Subcutaneous abdominal adipose tissue (tissue), 5 donors: ENCODE data around the gene UGT1A9.
"Not testable (repeated sequence)": the region's sequence is repeated elsewhere in the genome, so short reads cannot be mapped to it uniquely, and the experiment has no call there.

Experiments used
- H3K27ac ChIP-seq: one replicate; pipeline ENCODE4 v1.7.0; 2013; ENCODE audit warnings: low read depth, mild to moderate bottlenecking, inconsistent platforms, low read length, moderate library complexity
- H3K27me3 ChIP-seq, 5 donors: one replicate each; pipeline ENCODE4 v1.7.0; 2013; ENCODE audit warnings: low read length in 5 of 5, inconsistent platforms in 1 of 5; ENCODE audit not compliant: control insufficient read depth in 5 of 5, insufficient read depth in 4 of 5
- H3K36me3 ChIP-seq, 5 donors: one replicate each; pipeline ENCODE4 v1.7.0; 2013; ENCODE audit warnings: low read length in 5 of 5; ENCODE audit not compliant: control insufficient read depth in 5 of 5, insufficient read depth in 5 of 5
- H3K4me1 ChIP-seq, 5 donors: one replicate each; pipeline ENCODE4 v1.7.0; 2013; ENCODE audit warnings: low read length in 5 of 5, mild to moderate bottlenecking in 3 of 5, moderate library complexity in 1 of 5; ENCODE audit not compliant: control insufficient read depth in 5 of 5, insufficient read depth in 5 of 5
- H3K4me3 ChIP-seq, 5 donors: one replicate each; pipeline ENCODE4 v1.7.0; 2013; ENCODE audit warnings: low read length in 5 of 5, low read depth in 1 of 5
- H3K9ac ChIP-seq, 5 donors: one replicate each; pipeline ENCODE4 v1.7.0; 2013; ENCODE audit warnings: low read length in 5 of 5, mild to moderate bottlenecking in 4 of 5, moderate library complexity in 3 of 5
- H3K9me3 ChIP-seq, 5 donors: one replicate each; pipeline ENCODE4 v1.7.0; 2013; ENCODE audit warnings: low read length in 5 of 5; ENCODE audit not compliant: control insufficient read depth in 5 of 5
- donor health status: healthy.
- donor health status: healthy.
- donor health status: healthy.
- donor health status: healthy.
- donor health status: healthy.

UGT1A9 gene

DNA sequence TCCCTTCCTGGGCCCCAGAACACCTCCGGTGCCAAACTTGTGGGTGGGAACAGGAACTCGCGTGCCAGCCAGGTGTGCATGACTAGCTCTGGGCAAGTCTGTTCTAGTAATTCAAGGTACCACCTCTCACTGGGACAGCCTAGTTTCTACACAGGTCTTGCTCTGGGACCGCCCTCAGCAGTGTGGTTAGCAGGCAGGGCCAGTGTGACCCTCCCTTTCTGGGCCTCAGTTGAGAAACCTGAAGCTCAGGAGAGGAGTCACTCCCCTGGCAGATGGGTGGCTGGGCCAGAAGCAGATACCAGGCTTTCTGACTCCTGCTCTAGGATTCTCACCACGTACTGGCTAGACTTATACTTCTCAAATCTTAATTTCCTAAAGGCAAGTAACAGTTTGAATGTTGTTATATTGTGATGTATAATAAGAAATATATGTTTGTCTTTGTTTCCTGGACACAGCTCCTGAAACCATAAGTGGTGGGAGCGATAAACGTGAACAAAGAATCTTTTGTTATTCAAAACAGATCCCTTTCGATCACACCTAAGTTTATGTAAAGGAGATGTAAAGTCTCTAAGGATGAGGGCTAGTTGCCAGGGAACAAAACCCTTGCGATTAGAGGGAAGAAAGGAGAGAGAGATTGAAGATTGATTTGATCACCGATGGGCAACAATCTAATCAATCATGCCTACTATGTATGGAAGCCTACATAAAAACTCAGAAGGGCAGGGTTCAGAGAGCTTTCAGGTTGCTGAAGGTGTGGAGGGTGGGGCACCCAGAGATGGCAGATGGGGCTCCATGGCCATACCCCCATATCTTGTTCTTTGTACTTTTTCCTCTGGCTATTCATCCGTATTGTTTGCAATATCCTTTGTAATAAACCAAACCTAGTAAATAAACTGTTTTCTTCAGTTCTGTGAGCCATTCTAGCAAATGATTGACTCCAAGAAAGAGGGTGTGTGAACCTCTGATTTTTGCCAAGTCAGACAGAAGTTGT, 20.0 kb downstream of the UGT1A9 start:
- Histone ChIP-seq H3K9ac (no peak overlapping the region), H3K27ac (no peak overlapping the region), H3K36me3 (no peaks in the 10 kb centered on the region), H3K4me3 (no peak overlapping the region), H3K27me3 (no peaks in the 10 kb centered on the region), H3K4me1 (no peaks in the 10 kb centered on the region), H3K9me3 (no peaks in the 10 kb centered on the region)

DNA sequence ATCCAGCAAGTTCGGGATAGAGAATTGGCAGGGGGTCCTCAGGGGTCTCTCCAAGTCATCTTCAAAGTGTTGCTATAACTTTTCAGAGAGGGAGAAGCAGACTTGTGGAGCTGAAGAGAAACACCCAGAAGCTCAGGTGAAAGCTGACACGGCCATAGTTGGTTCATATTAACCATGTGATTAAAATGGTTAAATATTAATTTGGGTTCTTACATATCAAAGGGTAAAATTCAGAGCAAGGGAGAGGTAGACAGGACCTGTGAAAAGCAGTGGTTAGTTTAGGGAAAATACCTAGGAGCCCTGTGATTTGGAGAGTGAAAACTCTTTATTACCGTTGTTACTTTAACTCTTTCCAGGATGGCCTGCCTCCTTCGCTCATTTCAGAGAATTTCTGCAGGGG, 20.9 kb downstream of the UGT1A9 start, which contains the start of gene UGT1A6:
Gene UGT1A6 (plus strand): TSS at position 243 of the 400 bp plus-strand sequence. CDS start 115 bp downstream, at position 358.
- Histone ChIP-seq H3K27ac (no peak within 1 kb of the TSS), H3K9me3 (no peaks in the 10 kb centered on the region), H3K4me3 (no peak within 1 kb of the TSS), H3K9ac (no peak within 1 kb of the TSS), H3K4me1 (no peaks in the 10 kb centered on the region), H3K36me3 (no peaks in the 10 kb centered on the region), H3K27me3 (no peaks in the 10 kb centered on the region)

DNA sequence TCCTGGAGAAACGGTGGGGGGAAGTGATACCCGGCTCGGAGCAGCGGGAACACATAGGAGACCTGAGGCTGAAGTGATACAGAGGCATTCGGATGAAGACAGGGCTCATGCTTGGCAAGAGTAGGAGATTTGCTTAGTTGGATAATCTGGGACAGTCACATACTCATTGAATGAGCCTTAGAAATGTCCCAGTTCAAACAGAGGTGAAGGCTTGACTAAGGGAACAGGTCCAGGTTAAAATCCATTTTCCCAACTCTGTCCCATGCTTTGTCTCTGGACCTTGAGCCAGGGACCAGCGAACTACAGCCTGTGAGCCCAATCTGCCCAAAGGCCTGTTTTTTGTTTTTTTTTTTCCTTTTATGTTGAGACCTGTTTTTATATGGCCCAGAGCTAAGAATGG, 22.3 kb downstream of the UGT1A9 start:
- no peaks in the 10 kb centered on the region for H3K9me3 ChIP-seq
- no peaks in the 10 kb centered on the region for H3K27me3 ChIP-seq
- no peaks in the 10 kb centered on the region for H3K36me3 ChIP-seq
- no peaks in the 10 kb centered on the region for H3K4me1 ChIP-seq
- no peak overlapping the region for H3K9ac ChIP-seq
- no peak overlapping the region for H3K27ac ChIP-seq
- H3K4me3 ChIP-seq, result no peak overlapping the region

DNA sequence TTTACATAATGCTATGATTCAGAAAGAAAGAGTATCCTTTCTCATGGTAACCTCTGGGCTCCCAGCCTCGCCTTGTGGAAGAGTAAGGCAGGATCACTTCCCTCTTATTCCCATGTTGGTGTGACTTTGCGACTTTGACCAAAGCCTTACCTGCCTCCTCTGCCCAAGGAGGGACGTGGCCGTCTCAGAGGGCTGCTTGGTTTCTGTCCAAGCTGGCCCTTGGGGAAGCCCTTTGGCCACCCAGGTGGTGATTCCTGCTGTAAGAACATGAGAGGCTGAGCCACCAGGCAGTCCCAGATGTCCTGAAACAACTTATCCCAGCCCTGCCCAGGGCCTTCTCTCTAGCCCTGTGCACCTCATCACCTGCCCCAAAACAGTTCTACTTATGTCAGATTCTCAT, 27.0 kb downstream of the UGT1A9 start:
- Histone ChIP-seq H3K27me3 (no peaks in the 10 kb centered on the region), H3K9me3 (no peaks in the 10 kb centered on the region), H3K9ac (no peak overlapping the region), H3K36me3 (no peaks in the 10 kb centered on the region), H3K4me3 (no peak overlapping the region), H3K27ac (no peak overlapping the region), H3K4me1 (no peaks in the 10 kb centered on the region)

DNA sequence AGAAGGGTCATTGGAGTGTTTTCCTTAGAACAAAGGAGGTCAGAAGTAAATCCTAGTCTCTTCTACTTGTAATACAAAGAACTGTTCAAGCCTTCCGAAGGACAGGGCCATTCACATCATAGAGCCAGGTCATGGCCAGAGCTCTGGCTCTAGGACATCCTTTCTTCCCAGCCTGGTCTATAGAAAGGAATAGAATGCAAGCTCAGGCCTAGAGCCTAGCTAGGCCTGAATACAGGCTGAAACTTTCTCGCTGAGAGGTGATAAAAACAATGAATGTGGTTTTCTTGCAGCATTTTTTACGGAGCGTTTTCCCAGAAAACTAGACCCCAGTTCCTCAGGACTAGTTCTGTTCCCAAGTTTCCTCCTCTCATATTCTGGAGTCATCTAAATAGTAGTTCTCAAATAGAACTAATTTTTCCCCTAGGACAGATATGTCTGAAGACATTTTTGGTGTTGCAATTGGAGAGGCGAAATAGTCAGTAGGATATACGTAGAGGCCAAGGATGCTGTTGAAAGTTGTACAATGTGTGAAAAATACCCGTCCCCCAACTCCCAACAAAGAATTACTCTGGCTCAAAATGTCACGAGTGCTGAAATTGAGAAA, 27.8 kb downstream of the UGT1A9 start:
- Histone ChIP-seq H3K36me3 (no peaks in the 10 kb centered on the region), H3K9ac (no peak overlapping the region), H3K4me3 (no peak overlapping the region), H3K4me1 (no peaks in the 10 kb centered on the region), H3K27me3 (no peaks in the 10 kb centered on the region), H3K27ac (no peak overlapping the region), H3K9me3 (no peaks in the 10 kb centered on the region)

DNA sequence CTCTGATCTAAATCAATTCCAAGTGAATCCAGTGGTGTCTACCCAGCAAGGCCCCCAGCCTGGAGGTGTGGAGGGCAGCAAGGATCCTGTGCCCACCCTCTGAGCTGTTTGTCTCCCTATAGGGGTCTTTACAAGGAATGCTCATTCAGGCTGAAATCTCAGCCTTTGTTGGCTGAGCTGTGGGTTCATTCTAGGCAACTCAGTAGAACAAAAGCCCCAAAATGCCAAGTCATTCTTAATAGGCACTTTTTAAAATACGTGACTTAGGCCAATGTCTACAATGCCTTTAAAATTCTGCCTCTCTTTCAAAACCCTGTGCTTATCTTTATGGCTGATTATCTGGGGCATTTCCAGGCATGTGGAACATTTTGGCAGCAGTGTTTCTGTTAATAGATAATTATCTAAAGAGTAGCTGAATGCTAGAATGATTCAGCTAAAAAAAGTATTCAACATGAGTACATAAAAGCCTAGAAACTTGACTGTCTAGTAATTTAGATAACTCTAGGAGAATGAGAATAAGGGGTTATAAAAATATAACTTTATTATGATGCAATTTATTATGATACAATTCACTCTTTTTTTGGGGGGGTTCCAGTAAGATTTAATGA, 28.4 kb downstream of the UGT1A9 start:
- H3K27me3 ChIP-seq, result no peaks in the 10 kb centered on the region
- no peaks in the 10 kb centered on the region for H3K36me3 ChIP-seq
- no peaks in the 10 kb centered on the region for H3K9me3 ChIP-seq
- H3K4me3 ChIP-seq, result no peak overlapping the region
- no peaks in the 10 kb centered on the region for H3K4me1 ChIP-seq
- no peak overlapping the region for H3K27ac ChIP-seq
- no peak overlapping the region for H3K9ac ChIP-seq

DNA sequence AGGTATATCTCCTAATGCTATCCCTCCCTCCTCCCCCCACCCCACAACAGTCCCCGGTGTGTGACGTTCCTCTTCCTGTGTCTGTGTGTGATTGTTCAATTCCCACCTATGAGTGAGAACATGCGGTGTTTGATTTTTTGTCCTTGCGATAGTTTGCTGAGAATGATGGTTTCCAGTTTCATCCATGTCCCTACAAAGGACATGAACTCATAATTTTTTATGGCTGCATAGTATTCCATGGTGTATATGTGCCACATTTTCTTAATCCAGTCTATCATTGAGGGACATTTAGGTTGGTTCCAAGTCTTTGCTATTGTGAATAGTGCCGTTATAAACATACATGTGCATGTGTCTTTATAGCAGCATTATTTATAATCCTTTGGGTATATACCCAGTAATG, 29.1 kb downstream of the UGT1A9 start:
- H3K9ac ChIP-seq, H3K36me3 ChIP-seq, H3K27me3 ChIP-seq, H3K27ac ChIP-seq, H3K9me3 ChIP-seq, H3K4me1 ChIP-seq, H3K4me3 ChIP-seq: not testable (repeated sequence)

DNA sequence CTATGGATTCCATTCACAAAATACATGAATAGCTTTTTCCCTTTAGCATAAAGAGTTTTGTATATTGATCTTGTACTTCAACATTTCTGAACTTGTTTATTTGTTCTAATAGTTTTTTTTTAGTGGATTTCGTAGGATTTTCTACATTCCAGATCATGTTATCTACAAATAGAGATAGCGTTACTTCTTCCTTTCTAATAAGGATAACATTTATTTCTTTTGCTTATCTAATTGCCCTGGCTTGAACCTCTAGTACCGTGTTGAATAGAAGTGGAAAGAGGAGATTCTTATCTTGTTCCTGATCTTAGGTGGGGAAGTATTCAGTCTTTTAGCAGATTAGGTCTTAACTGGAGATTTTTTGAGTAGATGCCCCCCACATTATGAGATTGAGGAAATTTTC, 30.5 kb downstream of the UGT1A9 start:
- no peaks in the 10 kb centered on the region for H3K36me3 ChIP-seq

DNA sequence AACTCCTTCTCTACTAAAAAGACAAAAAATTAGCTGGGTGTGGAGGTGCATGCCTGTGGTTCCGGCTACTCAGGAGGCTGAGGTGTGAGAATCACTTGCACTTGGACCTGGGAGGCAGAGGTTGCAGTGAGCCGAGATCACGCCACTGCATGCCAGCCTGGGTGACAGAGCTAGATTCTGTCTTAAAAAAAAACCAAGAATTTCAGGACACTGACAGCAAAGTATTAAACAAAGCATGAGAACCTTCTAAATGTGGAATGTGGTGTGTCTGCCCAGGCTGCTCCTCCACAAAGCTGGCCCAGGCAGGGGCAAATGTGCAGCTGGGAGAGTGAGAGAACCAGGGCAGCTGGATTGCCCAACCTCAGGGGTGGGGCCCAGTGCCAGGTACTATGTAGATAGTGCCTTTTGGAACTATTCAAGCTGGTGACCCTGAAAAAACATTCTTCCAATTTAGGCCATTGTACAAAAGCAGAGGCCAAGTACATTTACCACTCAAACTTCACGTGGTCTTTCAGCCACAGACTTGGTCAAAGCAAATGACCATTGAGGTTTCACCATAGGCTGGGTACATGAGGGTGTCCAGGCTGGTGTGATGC, 34.3 kb downstream of the UGT1A9 start:
- no peak overlapping the region for H3K4me3 ChIP-seq
- no peaks in the 10 kb centered on the region for H3K4me1 ChIP-seq
- H3K27me3 ChIP-seq, result no peaks in the 10 kb centered on the region
- no peaks in the 10 kb centered on the region for H3K9me3 ChIP-seq
- no peak overlapping the region for H3K9ac ChIP-seq
- no peak overlapping the region for H3K27ac ChIP-seq
- H3K36me3 ChIP-seq, result no peaks in the 10 kb centered on the region

More for the DNA sequence above, 30.5 kb downstream of the UGT1A9 start:
- Histone ChIP-seq H3K27ac (no peak overlapping the region), H3K4me1 (no peaks in the 10 kb centered on the region), H3K27me3 (no peaks in the 10 kb centered on the region), H3K9me3 (no peaks in the 10 kb centered on the region), H3K9ac (no peak overlapping the region), H3K4me3 (no peak overlapping the region)

DNA sequence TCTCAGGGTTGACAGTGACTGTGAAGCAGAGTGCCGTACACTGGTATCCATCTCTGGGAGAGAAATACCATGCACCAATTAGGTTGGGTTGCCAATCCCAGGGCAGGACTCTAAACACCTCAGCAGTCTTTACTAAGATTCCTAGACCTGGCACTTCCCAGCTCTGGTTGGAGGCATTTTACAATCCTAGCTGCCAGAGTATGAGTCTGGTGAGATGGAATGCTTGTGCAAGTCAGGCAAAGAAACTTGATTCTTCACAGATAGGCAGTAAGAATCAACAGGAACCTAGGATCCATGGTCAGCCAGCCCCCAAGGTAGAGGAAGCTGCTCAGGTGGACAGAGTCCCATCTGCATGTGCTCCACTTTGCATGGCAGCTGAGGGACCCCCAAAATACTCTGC, 35.0 kb downstream of the UGT1A9 start:
- H3K4me3 ChIP-seq, result no peak overlapping the region
- no peaks in the 10 kb centered on the region for H3K9me3 ChIP-seq
- H3K27ac ChIP-seq, result no peak overlapping the region
- H3K4me1 ChIP-seq, result no peaks in the 10 kb centered on the region
- H3K27me3 ChIP-seq, result no peaks in the 10 kb centered on the region
- no peak overlapping the region for H3K9ac ChIP-seq
- H3K36me3 ChIP-seq, result no peaks in the 10 kb centered on the region
